IMR-90 (cell line): ENCODE results near the gene TPX2. TPM values are rescaled to one million over a fixed set of nuclear protein-coding genes. Genes with fewer than 3 reads are reported as not detected.

ENCODE experiments used
- ATAC-seq: fragments of 200-7000 bp; cut with Tn5 transposase; 2 replicates; pipeline ENCODE4 v1.9.1; 2020; ENCODE audit warnings: low read depth, mild to moderate bottlenecking, moderate library complexity
- BruUV-seq: library from RNA; stranded (reverse); fragments of 400-500 nt; replicated peaks from 2 replicates; lab custom pipeline; 2021; lab: Mats Ljungman, UMichigan
- CTCF ChIA-PET: fragments of 300-600 bp; formaldehyde crosslinking; extraction: SDS; loops from one replicate; lab custom pipeline; 2021; ENCODE audit warnings: antibody characterized with exemption; lab: Yijun Ruan, JAX
- POLR2A ChIA-PET: fragments of 300-600 bp; sonication (Branson Sonifier 250); formaldehyde crosslinking; loops from one replicate; lab custom pipeline; 2022; ENCODE audit warnings: antibody characterized with exemption; ENCODE audit not compliant: unreplicated experiment; lab: Charles Lee
- DNase-seq: peaks from one replicate; pipeline ENCODE4 v3.0.0; 2013
- H2AFZ ChIP-seq: replicated peaks from 2 replicates; pipeline ENCODE3; 2013; ENCODE audit warnings: low read length, mild to moderate bottlenecking; ENCODE audit not compliant: poor library complexity
- H2AK5ac ChIP-seq: 2 replicates; pipeline ENCODE4 v1.6.1; 2013; ENCODE audit warnings: low read depth, low read length, inconsistent platforms
- H2AK9ac ChIP-seq: replicated peaks from 2 replicates; pipeline ENCODE3; 2013; ENCODE audit warnings: mild to moderate bottlenecking, low read depth, low read length, moderate library complexity; ENCODE audit not compliant: poor library complexity
- H2BK120ac ChIP-seq: 2 replicates; pipeline ENCODE4 v1.6.1; 2013; ENCODE audit warnings: low read depth, low read length, inconsistent platforms
- H2BK15ac ChIP-seq: 3 replicates; pipeline ENCODE4 v1.6.1; 2013; ENCODE audit warnings: low read depth, low read length, inconsistent platforms
- H2BK20ac ChIP-seq: 2 replicates; pipeline ENCODE4 v1.6.1; 2013; ENCODE audit warnings: low read depth, mild to moderate bottlenecking, inconsistent platforms, low read length, moderate library complexity
- H2BK5ac ChIP-seq: 2 replicates; pipeline ENCODE4 v1.6.1; 2013; ENCODE audit warnings: mild to moderate bottlenecking, low read depth, low read length, inconsistent platforms; ENCODE audit not compliant: poor library complexity, severe bottlenecking
- H3K14ac ChIP-seq: replicated peaks from 2 replicates; pipeline ENCODE4 v1.6.1; 2013; ENCODE audit warnings: low read depth, low read length, inconsistent platforms
- H3K18ac ChIP-seq: 2 replicates; pipeline ENCODE4 v1.6.1; 2013; ENCODE audit warnings: low read depth, low read length, control low read depth
- H3K23ac ChIP-seq: 2 replicates; pipeline ENCODE4 v1.6.1; 2013; ENCODE audit warnings: low read depth, low read length, inconsistent platforms
- H3K27ac ChIP-seq: 2 replicates; pipeline ENCODE4 v1.5.1; 2013; ENCODE audit warnings: mild to moderate bottlenecking, control low read depth, low read length; ENCODE audit not compliant: insufficient read depth
- H3K27me3 ChIP-seq: 2 replicates; pipeline ENCODE4 v1.6.1; 2013; ENCODE audit warnings: low read length; ENCODE audit not compliant: control insufficient read depth, insufficient read depth
- H3K36me3 ChIP-seq: 2 replicates; pipeline ENCODE4 v1.6.1; 2013; ENCODE audit warnings: low read length, mixed read lengths; ENCODE audit not compliant: control insufficient read depth, insufficient read depth
- H3K4ac ChIP-seq: 2 replicates; pipeline ENCODE4 v1.6.1; 2013; ENCODE audit warnings: low read depth, low read length, inconsistent platforms
- H3K4me1 ChIP-seq: 2 replicates; pipeline ENCODE4 v1.6.1; 2013; ENCODE audit warnings: low read length, mixed read lengths; ENCODE audit not compliant: control insufficient read depth, insufficient read depth
- H3K4me2 ChIP-seq: 2 replicates; pipeline ENCODE4 v1.6.1; 2013; ENCODE audit warnings: low read depth, mild to moderate bottlenecking, control low read depth, low read length, moderate library complexity
- H3K4me3 ChIP-seq: 2 replicates; pipeline ENCODE4 v1.5.1; 2013; ENCODE audit warnings: low read depth, mild to moderate bottlenecking, control low read depth, low read length, moderate library complexity; ENCODE audit not compliant: insufficient read depth
- H3K56ac ChIP-seq: 2 replicates; pipeline ENCODE4 v1.6.1; 2013; ENCODE audit warnings: low read length, inconsistent platforms; ENCODE audit not compliant: insufficient read depth; ENCODE audit errors: extremely low read depth
- H3K79me1 ChIP-seq, 2 experiments: 2 replicates each; pipeline ENCODE4 v1.6.1; 2013; ENCODE audit warnings: low read length in 2 of 2, inconsistent platforms in 1 of 2, low read depth in 1 of 2
- H3K9ac ChIP-seq: 2 replicates; pipeline ENCODE4 v1.6.1; 2013; ENCODE audit warnings: low read depth, low read length, control low read depth
- H3K9me1 ChIP-seq: 2 replicates; pipeline ENCODE4 v1.6.1; 2013; ENCODE audit warnings: low read length, inconsistent platforms; ENCODE audit not compliant: insufficient read depth
- H3K9me3 ChIP-seq: 2 replicates; pipeline ENCODE4 v1.6.1; 2013; ENCODE audit warnings: low read length; ENCODE audit not compliant: control insufficient read depth, insufficient read depth
- H4K20me1 ChIP-seq: 2 replicates; pipeline ENCODE4 v1.6.1; 2013; ENCODE audit warnings: low read length, inconsistent platforms; ENCODE audit not compliant: insufficient read depth
- H4K5ac ChIP-seq: 2 replicates; pipeline ENCODE4 v1.6.1; 2013; ENCODE audit warnings: mild to moderate bottlenecking, low read depth, low read length, control low read depth
- H4K8ac ChIP-seq, 2 experiments: 2 replicates each; pipeline ENCODE4 v1.6.1; 2013; ENCODE audit warnings: low read depth in 2 of 2, low read length in 2 of 2, control low read depth in 1 of 2, inconsistent platforms in 1 of 2
- H4K91ac ChIP-seq: 2 replicates; pipeline ENCODE4 v1.6.1; 2013; ENCODE audit warnings: low read depth, low read length, inconsistent platforms; ENCODE audit not compliant: insufficient read depth
- BHLHE40 ChIP-seq: fragments of 150-350 bp; IDR thresholded peaks from 2 replicates; pipeline ENCODE4 v1.6.1; 2016; ENCODE audit warnings: mild to moderate bottlenecking, low read depth, low read length
- CEBPB ChIP-seq: IDR thresholded peaks from 2 replicates; pipeline ENCODE4 v1.6.1; 2012; ENCODE audit warnings: low read depth, low read length, improper control_type of control experiment
- CHD1 ChIP-seq: IDR thresholded peaks from 2 replicates; pipeline ENCODE4 v1.6.1; 2012; ENCODE audit warnings: low read depth, low read length, improper control_type of control experiment
- ELK1 ChIP-seq: fragments of 150-350 bp; IDR thresholded peaks from 2 replicates; pipeline ENCODE4 v1.6.1; 2016; ENCODE audit warnings: low read depth, mild to moderate bottlenecking, low read length, moderate library complexity, borderline replicate concordance
- FOS ChIP-seq: fragments of 150-350 bp; IDR thresholded peaks from 2 replicates; pipeline ENCODE4 v1.6.1; 2016; ENCODE audit warnings: low read depth, low read length
- MAFK ChIP-seq: IDR thresholded peaks from 2 replicates; pipeline ENCODE4 v1.6.1; 2012; ENCODE audit warnings: low read depth, low read length, improper control_type of control experiment
- MAZ ChIP-seq: IDR thresholded peaks from 2 replicates; pipeline ENCODE4 v1.6.1; 2012; ENCODE audit warnings: low read depth, mild to moderate bottlenecking, low read length, improper control_type of control experiment, moderate library complexity, borderline replicate concordance
- MXI1 ChIP-seq: IDR thresholded peaks from 2 replicates; pipeline ENCODE4 v1.6.1; 2012; ENCODE audit warnings: low read depth, mild to moderate bottlenecking, low read length, moderate library complexity, borderline replicate concordance
- NFE2L2 ChIP-seq: fragments of 150-350 bp; IDR thresholded peaks from 2 replicates; pipeline ENCODE4 v1.6.1; 2016; ENCODE audit warnings: low read depth, mild to moderate bottlenecking, low read length
- POLR2A ChIP-seq: IDR thresholded peaks from 2 replicates; pipeline ENCODE4 v1.6.1; 2012; ENCODE audit warnings: mild to moderate bottlenecking, low read depth, low read length
- RAD21 ChIP-seq: IDR thresholded peaks from 2 replicates; pipeline ENCODE4 v1.6.1; 2012; ENCODE audit warnings: low read length, improper control_type of control experiment
- RCOR1 ChIP-seq: IDR thresholded peaks from 2 replicates; pipeline ENCODE4 v1.6.1; 2012; ENCODE audit warnings: mild to moderate bottlenecking, low read length, improper control_type of control experiment; ENCODE audit not compliant: insufficient replicate concordance
- RFX5 ChIP-seq: IDR thresholded peaks from 2 replicates; pipeline ENCODE4 v1.8.0; 2012; ENCODE audit warnings: low read depth, mild to moderate bottlenecking, low read length, moderate library complexity
- SMC3 ChIP-seq: fragments of 150-350 bp; IDR thresholded peaks from 2 replicates; pipeline ENCODE4 v1.6.1; 2016; ENCODE audit warnings: low read depth, mild to moderate bottlenecking, antibody characterized with exemption, low read length, moderate library complexity
- USF2 ChIP-seq: fragments of 150-350 bp; IDR thresholded peaks from 2 replicates; pipeline ENCODE4 v1.6.1; 2017; ENCODE audit warnings: mild to moderate bottlenecking, antibody characterized with exemption, low read length, low read depth
- WGBS, 2 experiments: methylation state at CpG; one replicate each; pipeline versions ENCODE4 v1.1.5 to v1.1.7; 2013; ENCODE audit warnings: missing lambda C conversion rate in 2 of 2; ENCODE audit not compliant: insufficient read length in 1 of 2; ENCODE audit errors: extremely low coverage in 2 of 2; 5-methylcytosine and 5-hydroxymethylcytosine counted together
- dilution Hi-C: fragments of 300-500 bp; cut with HindIII; formaldehyde crosslinking; loops from one replicate; pipeline ENCODE4 v1.14.3; 2018; ENCODE audit warnings: low sequenced_read_pairs; ENCODE audit not compliant: unreplicated experiment
- in situ Hi-C: fragments of 300-500 bp; cut with MboI; formaldehyde crosslinking; loops from 3 replicates; pipeline ENCODE4 v1.14.3; 2019; ENCODE audit warnings: low sequenced_read_pairs, inconsistent platforms, mixed read lengths
- intact Hi-C: fragments of 100-400 bp; cut with micrococcal nuclease; formaldehyde crosslinking; loops from 2 replicates; pipeline ENCODE4 v1.10.0; 2022
- polyA plus RNA-seq, 3 experiments: library from polyadenylated mRNA; depleted of rRNA; stranded (reverse); fragments of >200 nt; gene quantifications; 2 replicates each; pipeline ENCODE4 v1.2.3, GENCODE V29; 2012; ENCODE audit warnings: low replicate concordance in 1 of 3
- total RNA-seq: library from RNA; depleted of rRNA; stranded (reverse); fragments of >200 nt; gene quantifications from 2 replicates; pipeline ENCODE4 v1.2.3, GENCODE V29; 2012

Gene TPX2
- total and polyA plus RNA-seq, 2 of the 4 experiments (the other 2 are of a cell fraction), result 28.5 to 72.2 TPM

GRCh38 chr20:31713312-31714273 is 25.5 kb upstream of the TPX2 start:
- intact Hi-C loops, result no loop called here
- no peak for TF ChIP-seq CHD1
- no peak for TF ChIP-seq RFX5
- peak; percentile 38; the same call in 1 of the 2 replicates for TF ChIP-seq MAZ
- no peak for TF ChIP-seq RCOR1
- TF ChIP-seq MAFK, result no peak
- no peak for TF ChIP-seq USF2
- no peak for TF ChIP-seq NFE2L2
- TF ChIP-seq MXI1, result 0 out of 2 replicates have a peak, but pooled peaks have one; percentile 23
- TF ChIP-seq SMC3, result no peak
- peak; percentile 34; the same call in 1 of the 2 replicates for TF ChIP-seq FOS
- TF ChIP-seq RAD21, result 0 out of 2 replicates have a peak, but pooled peaks have one; percentile 13
- peak; percentile 65; the same call in 1 of the 2 replicates for TF ChIP-seq CEBPB
- no peak for TF ChIP-seq ELK1
- no peak for TF ChIP-seq POLR2A
- TF ChIP-seq BHLHE40, result peak; percentile 19; the same call in 1 of the 2 replicates

More at GRCh38 chr20:31713312-31714273, 25.5 kb upstream of the TPX2 start:
- H4K5ac ChIP-seq, result peak overlapping the region; percentile 99
- no peaks in the 10 kb centered on the region for H3K27me3 ChIP-seq
- peak overlapping the region; percentile 100 for H3K4ac ChIP-seq
- dilution Hi-C loops (no loop called here), in situ Hi-C loops (no loop called here)
- H3K4me1 ChIP-seq, result peaks cover 29% of the 10 kb centered on the region
- H3K9me1 ChIP-seq, result peaks cover 42% of the 10 kb centered on the region
- peak overlapping the region; percentile 99 for H2BK20ac ChIP-seq
- H2AK5ac ChIP-seq, result peak overlapping the region; percentile 100
- ChIA-PET CTCF (interaction anchor here (0.6 to 1.4 kb wide), 3 partner anchors 10 to 156 kb away, joined by 3 to 8 read pairs (median 3); partner anchors contain the start of gene BCL2L1), POLR2A (interaction anchor here (0.6 to 1.2 kb wide), 4 partner anchors 9 to 1011 kb away, joined by 3 to 4 read pairs (median 4); partner anchors contain the start of gene BCL2L1)
- peak overlapping the region; percentile 97 for H3K27ac ChIP-seq
- peak overlapping the region; percentile 100 for H2AK9ac ChIP-seq
- peak overlapping the region; percentile 12; the same call in 1 of the 2 replicates for H3K4me3 ChIP-seq
- H3K9me3 ChIP-seq, result no peaks in the 10 kb centered on the region
- peak overlapping the region; percentile 100 for H2BK120ac ChIP-seq
- H2AFZ ChIP-seq, result peak overlapping the region; percentile 69
- peak overlapping the region; percentile 97 to 99 for H4K8ac ChIP-seq
- H3K14ac ChIP-seq, result peak overlapping the region; percentile 100
- ATAC-seq (peak; percentile 82), DNase-seq (peak; percentile 91)
- no TSS peak for BruUV-seq
- no peaks in the 10 kb centered on the region for H4K20me1 ChIP-seq
- peak overlapping the region; percentile 100 for H3K56ac ChIP-seq
- H2BK15ac ChIP-seq, result peak overlapping the region; percentile 100
- peak overlapping the region; percentile 100 for H3K23ac ChIP-seq
- peak overlapping the region; percentile 85 for H3K9ac ChIP-seq
- peaks cover 34 to 76% of the 10 kb centered on the region in 2 experiments for H3K79me1 ChIP-seq
- peaks cover 22% of the 10 kb centered on the region for H3K36me3 ChIP-seq
- H3K4me2 ChIP-seq, result peak overlapping the region; percentile 89
- WGBS, 2 experiments, result 0% methylated on average over 4 of the region's 9 CpGs; no CpG with 5 or more reads in 1 of the 2 experiments
- peak overlapping the region; percentile 99 for H2BK5ac ChIP-seq
- peak overlapping the region; percentile 98 for H3K18ac ChIP-seq
- peak overlapping the region; percentile 100 for H4K91ac ChIP-seq
